Activated CD8-positive, alpha-beta memory T cell treated with anti-CD3 and anti-CD28 coated beads, Interleukin-2, amount 10 ng/mL, durations not matched to agents 7 days and 5 days (primary cell): ENCODE results near the gene PRELID2. TPM values are rescaled to one million over a fixed set of nuclear protein-coding genes. Genes with fewer than 3 reads are reported as not detected.

Source experiments
- ATAC-seq: fragments of 150-1000 bp; cut with Tn5 transposase; one replicate; pipeline ENCODE4 v1.10.0; 2021; ENCODE audit warnings: moderate library complexity
- CTCF ChIA-PET: fragments of 350-600 bp; sonication (Branson Sonifier 250); formaldehyde crosslinking; loops from one replicate; lab custom pipeline; 2021; ENCODE audit warnings: antibody characterized with exemption; lab: Charles Lee
- DNase-seq: peaks from one replicate; pipeline ENCODE4 v3.0.0-alpha.2; 2020
- H3K27ac Mint-ChIP-seq: one replicate; pipeline ENCODE4 v1.8.0; 2021; ENCODE audit warnings: mild to moderate bottlenecking, mixed read lengths
- H3K27me3 Mint-ChIP-seq: one replicate; pipeline ENCODE4 v1.8.0; 2021; ENCODE audit warnings: mixed read lengths
- H3K36me3 Mint-ChIP-seq: one replicate; pipeline ENCODE4 v1.8.0; 2021; ENCODE audit warnings: mild to moderate bottlenecking, mixed read lengths
- H3K4me1 Mint-ChIP-seq: one replicate; pipeline ENCODE4 v1.8.0; 2021; ENCODE audit warnings: mixed read lengths
- H3K4me3 Mint-ChIP-seq: one replicate; pipeline ENCODE4 v1.8.0; 2021; ENCODE audit warnings: mild to moderate bottlenecking, moderate library complexity, mixed read lengths
- H3K9me3 Mint-ChIP-seq: one replicate; pipeline ENCODE4 v1.8.0; 2022; ENCODE audit warnings: low read depth, mixed read lengths
- total RNA-seq, 2 experiments: library from RNA; stranded (reverse); gene quantifications; one replicate each; pipeline ENCODE4 v1.2.3, GENCODE V29; 2021

PRELID2 gene
- total RNA-seq, 2 experiments from 2014 or later: 2.2 to 2.3 TPM

DNA sequence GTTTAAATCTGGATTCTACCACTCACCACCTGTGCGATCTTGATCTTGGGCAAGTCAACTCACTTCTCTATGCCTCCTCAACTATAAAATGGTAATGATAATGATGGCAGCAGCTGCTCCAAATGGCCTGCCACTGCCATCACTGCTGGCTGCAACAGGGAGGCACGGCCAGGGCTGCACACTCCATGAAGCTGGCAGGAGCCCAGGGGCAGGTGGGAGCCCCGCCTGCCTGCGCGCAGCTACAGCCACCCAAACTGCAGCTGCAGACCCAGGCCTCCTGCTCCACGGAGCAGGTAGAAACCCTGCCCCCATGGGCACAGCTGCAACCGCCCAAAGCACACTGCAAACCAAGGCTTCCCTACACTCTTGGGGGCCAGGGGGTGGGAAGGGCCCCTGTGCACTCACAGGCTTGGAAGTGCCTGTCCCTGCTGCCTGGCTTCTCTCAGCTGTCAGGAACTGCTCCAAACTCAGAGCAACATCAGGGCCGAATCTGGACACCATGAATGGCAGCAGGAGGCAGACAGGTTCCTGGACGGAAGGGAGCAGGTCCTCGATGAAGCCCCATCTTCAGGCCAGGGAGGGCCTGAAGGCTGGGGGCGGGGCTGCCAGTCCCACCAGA, 57.6 kb downstream of the PRELID2 start:
- Mint-ChIP-seq H3K9me3 (no peaks in the 10 kb centered on the region), H3K36me3 (no peaks in the 10 kb centered on the region), H3K4me3 (no peak overlapping the region), H3K27me3 (no peaks in the 10 kb centered on the region), H3K27ac (no peak overlapping the region), H3K4me1 (no peaks in the 10 kb centered on the region)
- CTCF ChIA-PET: no interaction called here
- no peak for ATAC-seq
- no peak for DNase-seq

DNA sequence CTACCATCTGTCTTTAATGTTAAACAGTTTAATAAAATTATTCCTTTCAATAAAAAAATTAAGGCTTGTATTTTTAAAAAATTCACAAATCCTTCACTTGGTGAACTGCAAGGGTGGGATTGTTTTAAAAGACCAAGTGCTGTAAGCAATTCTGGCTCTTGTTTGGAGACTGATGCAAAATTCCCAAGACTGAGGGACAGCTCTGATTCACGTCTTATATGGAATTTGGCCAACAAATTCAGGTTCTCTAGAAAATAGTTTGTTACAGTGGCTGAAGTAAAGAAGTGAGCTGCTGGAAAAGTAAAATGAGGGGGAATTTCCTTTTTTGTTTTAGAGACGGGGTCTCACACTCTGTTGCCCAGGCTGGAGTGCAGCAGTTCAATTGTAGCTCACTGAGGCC, 58.3 kb downstream of the PRELID2 start:
- ATAC-seq (no peak), DNase-seq (no peak)
- Mint-ChIP-seq H3K9me3 (no peaks in the 10 kb centered on the region), H3K36me3 (no peaks in the 10 kb centered on the region), H3K4me3 (no peak overlapping the region), H3K4me1 (no peaks in the 10 kb centered on the region), H3K27ac (no peak overlapping the region), H3K27me3 (no peaks in the 10 kb centered on the region)
- CTCF ChIA-PET: no interaction called here

- Mint-ChIP-seq H3K27ac (no peak overlapping the region), H3K9me3 (no peaks in the 10 kb centered on the region), H3K4me3 (no peak overlapping the region), H3K27me3 (no peaks in the 10 kb centered on the region), H3K36me3 (no peaks in the 10 kb centered on the region), H3K4me1 (no peaks in the 10 kb centered on the region)
- DNase-seq (no peak), ATAC-seq (no peak)
- CTCF ChIA-PET: no interaction called here
These were observed 59.2 kb downstream of the PRELID2 start for GRCh38 chr5:145775893-145776444.

DNA sequence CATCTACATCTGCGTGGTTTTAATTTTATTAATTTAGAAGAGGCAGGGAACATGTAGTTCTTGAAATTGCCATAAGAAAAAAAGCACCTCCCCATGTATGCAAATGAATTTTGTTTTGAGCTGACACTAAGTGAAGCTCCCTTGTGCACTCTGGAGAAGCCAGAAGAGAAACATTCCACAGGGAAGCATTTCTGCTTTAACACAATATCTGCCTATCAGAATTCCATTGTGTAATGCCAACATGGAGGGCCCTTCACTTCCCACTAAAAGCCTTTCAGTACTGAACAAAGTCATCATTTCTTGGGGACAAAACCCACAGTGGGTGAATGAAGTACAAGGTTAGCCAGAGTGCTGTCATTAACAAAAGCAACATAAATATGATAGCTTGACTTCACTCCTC, 59.7 kb downstream of the PRELID2 start:
- no peaks in the 10 kb centered on the region for H3K9me3 Mint-ChIP-seq
- CTCF ChIA-PET: no interaction called here
- H3K27ac Mint-ChIP-seq: no peak overlapping the region
- no peak for DNase-seq
- no peak for ATAC-seq
- no peaks in the 10 kb centered on the region for H3K4me1 Mint-ChIP-seq
- H3K4me3 Mint-ChIP-seq: no peak overlapping the region
- no peaks in the 10 kb centered on the region for H3K36me3 Mint-ChIP-seq
- H3K27me3 Mint-ChIP-seq: no peaks in the 10 kb centered on the region

DNA sequence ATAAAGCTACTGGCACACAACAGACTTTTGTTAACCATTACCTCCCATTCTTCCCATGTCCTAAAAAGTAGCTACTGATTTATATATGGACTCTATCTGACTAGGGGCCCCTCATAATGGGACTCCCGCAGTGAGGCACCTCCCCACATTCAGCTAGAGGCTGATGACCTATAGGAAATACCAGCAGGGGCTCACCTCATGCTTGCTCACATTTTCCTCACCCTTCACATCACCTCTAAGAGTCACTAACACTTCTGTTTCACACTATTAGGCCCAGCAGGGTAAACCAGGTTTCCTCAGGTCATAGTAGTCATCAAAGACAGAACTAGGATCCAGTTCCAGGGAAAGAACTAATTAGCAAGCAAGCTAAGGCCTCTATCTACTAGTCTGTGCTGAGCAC, 60.7 kb downstream of the PRELID2 start:
- H3K27ac Mint-ChIP-seq: no peak overlapping the region
- H3K36me3 Mint-ChIP-seq: no peaks in the 10 kb centered on the region
- H3K9me3 Mint-ChIP-seq: no peaks in the 10 kb centered on the region
- ATAC-seq (no peak), DNase-seq (no peak)
- H3K4me1 Mint-ChIP-seq: no peaks in the 10 kb centered on the region
- no peaks in the 10 kb centered on the region for H3K27me3 Mint-ChIP-seq
- CTCF ChIA-PET: no interaction called here
- no peak overlapping the region for H3K4me3 Mint-ChIP-seq

DNA sequence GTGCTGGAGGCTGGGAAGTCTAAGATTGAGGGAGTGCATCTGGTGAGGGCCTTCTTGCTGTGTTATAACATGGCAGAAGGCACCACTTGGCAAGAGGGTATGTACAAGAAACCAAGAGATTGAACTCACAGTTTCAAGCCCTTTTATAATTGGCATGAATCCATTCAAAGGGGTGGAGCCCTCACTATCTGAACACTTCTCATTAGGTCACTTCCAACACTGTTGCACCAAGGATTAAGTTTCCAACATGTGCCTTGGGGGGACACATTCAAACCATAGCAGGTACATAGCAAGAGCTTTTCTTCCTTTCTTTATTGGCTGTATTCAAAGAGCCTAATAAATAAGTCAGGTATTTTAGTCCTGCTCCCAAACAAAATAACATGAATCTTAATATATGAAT, 62.7 kb downstream of the PRELID2 start:
- Mint-ChIP-seq H3K27ac (no peak overlapping the region), H3K9me3 (no peaks in the 10 kb centered on the region), H3K36me3 (no peaks in the 10 kb centered on the region), H3K4me1 (no peaks in the 10 kb centered on the region), H3K4me3 (no peak overlapping the region), H3K27me3 (no peaks in the 10 kb centered on the region)
- ATAC-seq: no peak
- no peak for DNase-seq
- CTCF ChIA-PET: no interaction called here

DNA sequence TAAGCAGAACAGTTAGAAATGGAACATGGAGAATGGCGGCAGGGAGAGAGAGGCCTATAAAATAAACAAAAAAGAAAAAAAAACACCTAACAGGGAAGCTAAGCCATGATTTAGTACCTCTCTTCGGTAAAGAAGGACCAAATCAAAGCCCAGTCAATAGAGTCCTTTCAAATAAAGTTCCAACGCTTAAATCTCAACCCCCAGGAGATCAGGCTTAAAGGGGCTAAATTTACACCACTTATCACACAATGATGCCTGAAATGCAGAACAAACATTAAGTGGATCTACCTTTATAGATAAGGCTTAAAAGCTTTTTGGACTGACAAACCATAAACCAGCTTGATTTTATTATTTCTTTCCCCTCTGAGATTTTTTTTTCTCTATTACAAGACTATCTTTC, 66.3 kb downstream of the PRELID2 start:
- no peaks in the 10 kb centered on the region for H3K27me3 Mint-ChIP-seq
- CTCF ChIA-PET: no interaction called here

GRCh38 chr5:145764325-145764724, 70.8 kb downstream of the PRELID2 start:
- ATAC-seq (no peak), DNase-seq (no peak)
- Mint-ChIP-seq H3K27ac (no peak overlapping the region), H3K4me1 (no peaks in the 10 kb centered on the region), H3K4me3 (no peak overlapping the region), H3K36me3 (no peaks in the 10 kb centered on the region), H3K27me3 (no peaks in the 10 kb centered on the region), H3K9me3 (no peaks in the 10 kb centered on the region)
- CTCF ChIA-PET: no interaction called here

More for the DNA sequence above, 66.3 kb downstream of the PRELID2 start:
- no peaks in the 10 kb centered on the region for H3K9me3 Mint-ChIP-seq
- H3K4me3 Mint-ChIP-seq: no peak overlapping the region
- no peaks in the 10 kb centered on the region for H3K36me3 Mint-ChIP-seq
- no peaks in the 10 kb centered on the region for H3K4me1 Mint-ChIP-seq
- ATAC-seq (no peak), DNase-seq (no peak)
- no peak overlapping the region for H3K27ac Mint-ChIP-seq

GRCh38 chr5:145762833-145763232, 72.3 kb downstream of the PRELID2 start:
- ATAC-seq (no peak), DNase-seq (no peak)
- Mint-ChIP-seq H3K4me3 (no peak overlapping the region), H3K9me3 (no peaks in the 10 kb centered on the region), H3K27ac (no peak overlapping the region), H3K4me1 (no peaks in the 10 kb centered on the region), H3K27me3 (no peaks in the 10 kb centered on the region), H3K36me3 (no peaks in the 10 kb centered on the region)
- CTCF ChIA-PET: no interaction called here

- CTCF ChIA-PET: no interaction called here
- H3K36me3 Mint-ChIP-seq: no peaks in the 10 kb centered on the region
- ATAC-seq: no peak
- no peak overlapping the region for H3K4me3 Mint-ChIP-seq
- DNase-seq: no peak
- H3K4me1 Mint-ChIP-seq: no peaks in the 10 kb centered on the region
- no peaks in the 10 kb centered on the region for H3K27me3 Mint-ChIP-seq
- H3K9me3 Mint-ChIP-seq: no peaks in the 10 kb centered on the region
- no peak overlapping the region for H3K27ac Mint-ChIP-seq
These were observed 73.9 kb downstream of the PRELID2 start for GRCh38 chr5:145761254-145761653.

DNA sequence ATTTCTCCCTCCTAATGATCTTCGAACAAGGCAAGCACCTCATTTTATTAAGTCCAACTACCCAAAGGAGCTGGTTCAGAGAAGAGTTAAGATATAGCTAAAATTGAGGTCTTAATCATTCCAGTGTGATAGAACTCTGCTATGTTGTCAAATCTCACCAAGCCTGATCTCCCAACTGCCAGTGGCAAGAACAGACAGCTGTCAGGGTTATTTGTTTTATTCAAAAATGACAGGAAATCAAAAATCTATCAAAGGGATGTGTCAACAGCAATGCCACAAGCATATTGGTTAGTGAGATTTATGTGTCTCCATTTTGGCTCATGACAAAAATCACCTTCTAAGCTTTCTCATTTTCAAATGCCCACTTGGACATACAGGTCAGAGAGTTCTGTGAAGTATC, 74.5 kb downstream of the PRELID2 start:
- H3K27ac Mint-ChIP-seq: no peak overlapping the region
- no peaks in the 10 kb centered on the region for H3K27me3 Mint-ChIP-seq
- no peak for DNase-seq
- H3K4me1 Mint-ChIP-seq: no peaks in the 10 kb centered on the region
- ATAC-seq: no peak
- H3K36me3 Mint-ChIP-seq: no peaks in the 10 kb centered on the region
- CTCF ChIA-PET: no interaction called here
- H3K9me3 Mint-ChIP-seq: no peaks in the 10 kb centered on the region
- H3K4me3 Mint-ChIP-seq: no peak overlapping the region

GRCh38 chr5:145752947-145753346, 82.2 kb downstream of the PRELID2 start:
- CTCF ChIA-PET: no interaction called here
- Mint-ChIP-seq H3K9me3 (peaks cover 7% of the 10 kb centered on the region), H3K27me3 (no peaks in the 10 kb centered on the region), H3K27ac (no peak overlapping the region), H3K4me3 (no peak overlapping the region), H3K4me1 (peaks cover 5% of the 10 kb centered on the region), H3K36me3 (no peaks in the 10 kb centered on the region)
- DNase-seq (no peak), ATAC-seq (no peak)

DNA sequence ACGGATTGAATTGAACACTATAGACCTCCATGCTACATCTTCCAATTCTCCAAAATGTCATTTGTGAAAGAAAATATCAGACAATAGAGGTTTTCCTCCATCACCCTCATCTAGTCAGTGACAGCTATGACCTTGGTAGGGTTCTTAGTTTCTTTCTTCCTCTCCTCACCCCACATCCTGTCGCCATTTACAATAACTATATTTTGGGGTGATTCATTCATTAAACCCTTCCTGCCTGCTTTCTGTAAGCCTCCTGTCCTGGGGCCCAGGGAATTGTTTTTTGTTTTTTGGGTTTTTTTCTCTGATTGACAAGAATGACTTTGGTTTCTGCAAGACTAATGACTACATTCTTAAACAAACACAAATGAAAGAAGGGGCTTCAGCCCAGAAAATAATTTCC, 82.6 kb downstream of the PRELID2 start:
- no peaks in the 10 kb centered on the region for H3K36me3 Mint-ChIP-seq
- CTCF ChIA-PET: no interaction called here
- ATAC-seq (no peak), DNase-seq (no peak)
- H3K9me3 Mint-ChIP-seq: peaks cover 7% of the 10 kb centered on the region
- no peak overlapping the region for H3K27ac Mint-ChIP-seq
- H3K27me3 Mint-ChIP-seq: no peaks in the 10 kb centered on the region
- no peak overlapping the region for H3K4me3 Mint-ChIP-seq
- peaks cover 5% of the 10 kb centered on the region for H3K4me1 Mint-ChIP-seq

DNA sequence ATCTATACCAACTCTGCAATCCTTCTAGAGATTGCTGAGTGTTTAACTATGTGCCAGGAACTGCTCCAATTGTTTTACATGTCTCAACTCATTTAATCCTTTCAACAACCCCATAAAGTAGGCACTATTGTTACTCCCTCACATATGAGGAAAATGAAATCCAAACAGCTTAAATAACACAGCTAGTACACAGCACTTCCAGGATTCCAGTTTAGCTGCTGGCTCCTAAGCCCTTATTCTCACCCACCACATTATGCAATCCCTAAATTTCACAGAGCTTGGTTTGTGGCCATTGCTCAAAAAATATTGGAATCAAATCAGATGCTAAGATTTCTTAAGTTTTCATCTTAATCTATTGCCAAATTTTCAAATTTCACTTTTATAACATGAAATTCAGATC, 84.9 kb downstream of the PRELID2 start:
- ATAC-seq (no peak), DNase-seq (no peak)
- H3K27me3 Mint-ChIP-seq: no peaks in the 10 kb centered on the region
- peaks cover 7% of the 10 kb centered on the region for H3K9me3 Mint-ChIP-seq
- H3K36me3 Mint-ChIP-seq: no peaks in the 10 kb centered on the region
- H3K27ac Mint-ChIP-seq: no peak overlapping the region
- peaks cover 5% of the 10 kb centered on the region for H3K4me1 Mint-ChIP-seq
- no peak overlapping the region for H3K4me3 Mint-ChIP-seq
- CTCF ChIA-PET: no interaction called here
